ENCODE data around the gene TMEM125. TPM values are rescaled to one million over a fixed set of nuclear protein-coding genes. Genes with fewer than 3 reads are reported as not detected.

Gene TMEM125
- total RNA-seq, 1 experiment from 2014 or later = 24.4 TPM

GRCh38 chr1:43279666-43280065 is 9.9 kb downstream of the TMEM125 start:
- H3K9me3 Mint-ChIP-seq (ENCODE audit: low read depth, unreplicated experiment) = no peaks in the 10 kb centered on the region
- CTCF ChIA-PET = no interaction called here
- H3K36me3 Mint-ChIP-seq (ENCODE audit: insufficient read depth, unreplicated experiment) = peaks cover 27% of the 10 kb centered on the region
- no peaks in the 10 kb centered on the region for H3K27me3 Mint-ChIP-seq (ENCODE audit: unreplicated experiment)
- H3K4me3 Mint-ChIP-seq (ENCODE audit: low read depth, unreplicated experiment) = no peak overlapping the region
- H3K27ac Mint-ChIP-seq (ENCODE audit: unreplicated experiment) = no peak overlapping the region
- no TSS peak for BruUV-seq (replicated peaks)
- intact Hi-C loops (cut with micrococcal nuclease; ENCODE audit: unreplicated experiment) = no loop called here
- no peak for DNase-seq
- no peak for TF ChIP-seq CTCF (IDR thresholded peaks at IDR 0.05; ENCODE audit: unreplicated experiment)
- H3K4me1 Mint-ChIP-seq (ENCODE audit: low read depth, unreplicated experiment) = peaks cover 10% of the 10 kb centered on the region

DNA sequence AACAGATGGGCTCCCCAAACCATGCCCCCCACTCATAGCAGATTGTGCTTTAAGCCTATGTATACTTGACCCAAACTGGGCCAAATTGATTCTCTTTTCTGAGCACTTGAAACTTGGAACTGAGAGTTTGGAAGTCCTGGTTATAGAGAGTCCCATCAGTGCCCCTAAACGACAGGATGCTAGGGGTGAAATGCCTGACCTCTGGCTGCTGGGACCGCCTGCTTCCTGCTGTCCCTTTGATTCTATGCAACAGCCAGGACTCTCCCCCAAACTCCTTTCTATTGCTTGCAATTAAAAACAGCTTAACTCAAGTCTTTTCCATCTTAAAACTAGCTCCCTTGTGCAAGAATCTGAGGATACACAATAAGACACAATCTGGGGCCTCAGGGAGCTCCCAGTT is 10.9 kb downstream of the TMEM125 start:
- Mint-ChIP-seq H3K27me3 (ENCODE audit: unreplicated experiment) (no peaks in the 10 kb centered on the region), H3K4me1 (ENCODE audit: low read depth, unreplicated experiment) (peaks cover 21% of the 10 kb centered on the region), H3K36me3 (ENCODE audit: insufficient read depth, unreplicated experiment) (peaks cover 31% of the 10 kb centered on the region), H3K27ac (ENCODE audit: unreplicated experiment) (no peak overlapping the region), H3K9me3 (ENCODE audit: low read depth, unreplicated experiment) (no peaks in the 10 kb centered on the region), H3K4me3 (ENCODE audit: low read depth, unreplicated experiment) (no peak overlapping the region)
- CTCF ChIA-PET = interaction anchor here (0.6 kb wide), 1 partner anchor 108 kb away, joined by 6 read pairs; no protein-coding TSS in a partner anchor
- no peak for TF ChIP-seq CTCF (IDR thresholded peaks at IDR 0.05; ENCODE audit: unreplicated experiment)
- intact Hi-C loops (cut with micrococcal nuclease; ENCODE audit: unreplicated experiment) = no loop called here
- no peak for DNase-seq
- BruUV-seq (replicated peaks) = no TSS peak

DNA sequence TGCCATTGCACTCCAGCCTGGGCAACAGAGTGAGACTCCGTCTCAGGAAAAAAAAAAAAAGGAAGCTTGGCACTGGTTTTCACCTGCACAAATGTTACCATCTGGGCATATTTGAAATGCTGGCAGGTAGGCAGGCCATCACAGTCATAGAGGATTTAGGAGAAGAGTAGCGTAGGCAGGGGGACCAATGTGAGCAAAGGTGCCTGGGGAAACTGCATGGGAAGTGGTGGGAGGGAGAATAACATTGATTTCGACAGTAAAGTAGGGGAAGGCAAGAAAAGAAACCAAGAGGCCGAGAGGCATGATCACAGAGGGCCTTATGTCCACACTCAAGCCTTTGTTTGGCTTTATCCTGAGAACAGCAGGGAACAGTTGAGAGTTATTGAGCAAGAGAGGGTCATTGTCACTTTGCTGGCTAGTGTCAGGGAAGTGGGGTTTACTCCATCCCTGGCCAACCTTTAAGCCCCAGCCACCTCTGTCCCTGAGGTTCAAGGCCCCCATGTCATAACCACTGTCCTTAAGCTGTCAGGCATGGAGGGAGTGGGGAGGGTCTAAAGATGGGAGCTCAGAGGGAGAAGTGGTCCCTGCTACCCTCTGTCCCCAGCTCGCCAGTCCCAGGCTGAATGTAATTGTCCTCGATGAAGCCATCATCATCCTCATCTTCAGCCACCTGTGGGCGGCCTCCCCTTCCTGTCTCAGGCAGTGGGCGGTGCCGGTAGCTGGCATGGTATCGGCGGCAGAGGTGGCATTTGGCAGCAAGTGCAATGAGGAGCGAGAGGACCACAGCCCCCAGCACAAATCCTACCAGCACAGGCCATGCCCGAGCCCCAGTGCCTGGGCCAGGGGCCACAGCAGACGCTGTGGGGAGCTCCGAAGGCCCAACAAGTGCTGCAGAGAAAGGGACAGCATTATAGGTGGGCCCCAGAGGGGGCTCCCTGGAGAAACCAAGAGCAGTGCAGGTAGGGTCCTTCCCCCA is 12.7 kb downstream of the TMEM125 start:
- Mint-ChIP-seq H3K9me3 (ENCODE audit: low read depth, unreplicated experiment) (no peaks in the 10 kb centered on the region), H3K27me3 (ENCODE audit: unreplicated experiment) (no peaks in the 10 kb centered on the region), H3K27ac (ENCODE audit: unreplicated experiment) (no peak overlapping the region), H3K4me1 (ENCODE audit: low read depth, unreplicated experiment) (peaks cover 28% of the 10 kb centered on the region), H3K4me3 (ENCODE audit: low read depth, unreplicated experiment) (no peak overlapping the region), H3K36me3 (ENCODE audit: insufficient read depth, unreplicated experiment) (peaks cover 32% of the 10 kb centered on the region)
- no TSS peak for BruUV-seq (replicated peaks)
- DNase-seq = no peak
- TF ChIP-seq CTCF (IDR thresholded peaks at IDR 0.05; ENCODE audit: unreplicated experiment) = no peak
- CTCF ChIA-PET = no interaction called here
- intact Hi-C loops (cut with micrococcal nuclease; ENCODE audit: unreplicated experiment) = no loop called here

DNA sequence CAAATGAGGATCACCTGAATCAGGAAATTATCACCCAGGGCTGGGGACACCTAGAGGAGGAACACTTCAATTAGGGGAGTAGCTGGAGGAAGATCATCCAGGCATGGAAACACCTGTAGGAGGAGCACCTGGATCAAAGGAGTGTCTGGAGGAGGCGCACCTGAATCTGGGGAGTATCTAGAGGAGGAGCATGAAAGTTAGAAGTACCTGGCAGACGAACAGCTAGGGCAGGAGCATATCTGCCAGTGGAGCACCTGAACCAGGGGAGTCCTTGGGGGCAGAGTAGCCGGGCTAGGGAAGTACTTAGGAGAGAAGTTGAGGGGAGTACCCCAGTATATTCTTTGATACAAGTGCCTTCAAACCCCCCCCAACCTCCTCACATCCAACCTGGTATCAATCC is 14.3 kb downstream of the TMEM125 start:
- intact Hi-C loops (cut with micrococcal nuclease; ENCODE audit: unreplicated experiment) = loop anchor here (2.0 kb wide), 1 partner anchor 13 kb away; no protein-coding TSS in a partner anchor
- H3K27me3 Mint-ChIP-seq (ENCODE audit: unreplicated experiment) = no peaks in the 10 kb centered on the region
- H3K4me1 Mint-ChIP-seq (ENCODE audit: low read depth, unreplicated experiment) = peaks cover 28% of the 10 kb centered on the region
- DNase-seq = no peak
- no peak for TF ChIP-seq CTCF (IDR thresholded peaks at IDR 0.05; ENCODE audit: unreplicated experiment)
- H3K27ac Mint-ChIP-seq (ENCODE audit: unreplicated experiment) = no peak overlapping the region
- H3K36me3 Mint-ChIP-seq (ENCODE audit: insufficient read depth, unreplicated experiment) = peaks cover 32% of the 10 kb centered on the region
- H3K9me3 Mint-ChIP-seq (ENCODE audit: low read depth, unreplicated experiment) = no peaks in the 10 kb centered on the region
- CTCF ChIA-PET = interaction anchor here (0.6 to 0.7 kb wide), 2 partner anchors 37 to 261 kb away, joined by 3 read pairs; no protein-coding TSS in a partner anchor
- H3K4me3 Mint-ChIP-seq (ENCODE audit: low read depth, unreplicated experiment) = peak overlapping the region; percentile 83
- BruUV-seq (replicated peaks) = no TSS peak

All from Calu3 (cell line).